GM19239 (cell line): Measurements from ENCODE around the gene PLA2G6.
"Not testable (repeated sequence)": the region's sequence is repeated elsewhere in the genome, so short reads cannot be mapped to it uniquely, and the experiment has no call there.

Experiments used
- DNase-seq: peaks from one replicate; pipeline ENCODE4 v3.0.0; 2011; ENCODE audit warnings: low spot score; ENCODE audit not compliant: insufficient read length
- FAIRE-seq: peaks from 2 replicates; lab custom pipeline; 2011; peaks lifted over from hg19 to GRCh38; lab: Jason Lieb, UNC

PLA2G6 gene

GRCh38 chr22:38097557-38098409 lies 83.8 kb downstream of the PLA2G6 start:
- no peak for DNase-seq
- FAIRE-seq, result no peak

- no peak for FAIRE-seq
- no peak for DNase-seq
Observed at GRCh38 chr22:38097058-38097457, 84.6 kb downstream of the PLA2G6 start.

GRCh38 chr22:38089474-38089851 lies 92.2 kb downstream of the PLA2G6 start:
- no peak for FAIRE-seq
- DNase-seq, result no peak

GRCh38 chr22:38088629-38089473 lies 92.8 kb downstream of the PLA2G6 start:
- DNase-seq, result no peak

GRCh38 chr22:38087855-38088254 lies 93.8 kb downstream of the PLA2G6 start:
- DNase-seq, result no peak
- FAIRE-seq, result no peak

More at GRCh38 chr22:38088629-38089473, 92.8 kb downstream of the PLA2G6 start:
- no peak for FAIRE-seq

GRCh38 chr22:38086942-38087341 lies 94.7 kb downstream of the PLA2G6 start:
- DNase-seq, result no peak
- FAIRE-seq, result no peak

- FAIRE-seq (no peak), DNase-seq (no peak)
Observed at GRCh38 chr22:38086001-38086845, 95.4 kb downstream of the PLA2G6 start.

- no peak for FAIRE-seq
Observed at GRCh38 chr22:38085501-38085900, 96.1 kb downstream of the PLA2G6 start.

GRCh38 chr22:38085056-38085455 lies 96.6 kb downstream of the PLA2G6 start:
- FAIRE-seq, result no peak

More at GRCh38 chr22:38085501-38085900, 96.1 kb downstream of the PLA2G6 start:
- no peak for DNase-seq

GRCh38 chr22:38083931-38084631 lies 97.5 kb downstream of the PLA2G6 start, which contains the start of gene SLC16A8:
TSS of gene SLC16A8 (minus strand) at chr22:38084184. CDS start at chr22:38082873, 1,311 bp downstream.
- FAIRE-seq (no peak), DNase-seq (no peak)

More at GRCh38 chr22:38085056-38085455, 96.6 kb downstream of the PLA2G6 start:
- no peak for DNase-seq

GRCh38 chr22:38082986-38083710 lies 98.5 kb downstream of the PLA2G6 start:
- FAIRE-seq (no peak), DNase-seq (no peak)

GRCh38 chr22:38081941-38082828 lies 99.4 kb downstream of the PLA2G6 start:
- no peak for DNase-seq
- FAIRE-seq, result no peak

GRCh38 chr22:38081636-38081940 lies 100.0 kb downstream of the PLA2G6 start:
- no peak for FAIRE-seq

GRCh38 chr22:38080850-38081635 lies 100.6 kb downstream of the PLA2G6 start:
- FAIRE-seq, result no peak

More at GRCh38 chr22:38081636-38081940, 100.0 kb downstream of the PLA2G6 start:
- no peak for DNase-seq

GRCh38 chr22:38080474-38080849 lies 101.2 kb downstream of the PLA2G6 start:
- DNase-seq (no peak), FAIRE-seq (no peak)

More at GRCh38 chr22:38080850-38081635, 100.6 kb downstream of the PLA2G6 start:
- no peak for DNase-seq

GRCh38 chr22:38079804-38080203 lies 101.8 kb downstream of the PLA2G6 start:
- FAIRE-seq (no peak), DNase-seq (no peak)

GRCh38 chr22:38079208-38079607 lies 102.4 kb downstream of the PLA2G6 start:
- not testable (repeated sequence) for FAIRE-seq, DNase-seq
